ENCODE results near the gene SMPD3. TPM values are rescaled to one million over a fixed set of nuclear protein-coding genes. Genes with fewer than 3 reads are reported as not detected.

Gene SMPD3
- total and polyA plus RNA-seq, 2 of the 8 experiments (the other 6 are each of a cell fraction or from before 2014, with no cell fraction given): 0.39 to 1.3 TPM

DNA sequence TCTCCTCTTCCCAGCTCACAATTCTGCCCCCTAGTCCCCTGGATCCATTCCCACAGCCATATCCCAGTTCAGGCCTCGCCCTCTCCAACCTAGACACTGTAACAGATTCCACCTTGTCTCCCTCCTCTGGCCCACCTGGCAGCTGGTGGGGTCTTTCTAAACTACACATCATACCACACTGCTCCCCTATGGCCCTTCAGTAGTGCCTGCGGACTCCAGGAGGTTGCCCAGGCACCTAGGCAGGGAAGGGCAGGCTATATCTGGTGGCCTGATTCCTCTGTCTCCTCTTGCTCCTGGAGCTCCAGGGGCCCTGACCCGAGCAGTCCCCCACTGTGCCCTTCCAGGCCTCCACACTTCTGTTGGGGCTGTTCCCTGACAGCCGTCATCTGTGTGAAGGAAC, 64.5 kb downstream of the SMPD3 start:
- no peaks in the 10 kb centered on the region for H3K36me3 ChIP-seq (ENCODE audit: control insufficient read depth in 2 of 4, insufficient read depth in 4 of 4, low read length in 3 of 4)
- H4K5ac ChIP-seq (ENCODE audit: insufficient read length, low read depth, low read length): no peak overlapping the region

More for the DNA sequence above, 64.5 kb downstream of the SMPD3 start:
- no peaks in the 10 kb centered on the region for H3K9me3 ChIP-seq (ENCODE audit: insufficient read depth in 2 of 2, low read depth in 1 of 2, low read length in 1 of 2)
- no peak overlapping the region for H3K56ac ChIP-seq (replicated peaks; ENCODE audit: insufficient read length, low read depth, low read length)
- H3K4me1 ChIP-seq (replicated peaks in 1 of 4; ENCODE audit: control insufficient read depth in 3 of 4, insufficient read depth in 4 of 4, low read length in 3 of 4): peaks cover 3 to 28% (median 15%) of the 10 kb centered on the region in 4 experiments
- peak overlapping the region; percentile 53; the same call in 1 of the 2 replicates for H2BK12ac ChIP-seq (ENCODE audit: low read depth, low read length)
- no peak overlapping the region for H2BK120ac ChIP-seq (replicated peaks; ENCODE audit: low read depth, low read length)
- peak overlapping the region; percentile 51; the same call in 1 of the 2 replicates for H3K18ac ChIP-seq (ENCODE audit: extremely low read depth, low read length)
- H3K4me2 ChIP-seq (ENCODE audit: insufficient read depth in 1 of 2, low read depth in 2 of 2, low read length in 2 of 2): no peak overlapping the region
- H2AFZ ChIP-seq (ENCODE audit: low read length): no peak overlapping the region
- no peaks in the 10 kb centered on the region; a peak in 1 of 7 replicates for H3K27me3 ChIP-seq (replicated peaks in 1 of 4; ENCODE audit: control insufficient read depth in 3 of 4, extremely low read depth in 1 of 4, insufficient read depth in 3 of 4, low read length in 3 of 4)
- no peak overlapping the region for H4K8ac ChIP-seq (ENCODE audit: extremely low read depth, insufficient read depth, low read length)
- H3K4ac ChIP-seq (replicated peaks; ENCODE audit: insufficient read length, low read depth, low read length): no peak overlapping the region
- WGBS, 2 experiments (ENCODE audit: extremely low coverage in 1 of 2, insufficient coverage in 1 of 2, insufficient read length in 1 of 2, insufficient replicate concordance in 2 of 2, low coverage in 1 of 2, low lambda C conversion rate in 2 of 2, missing lambda C conversion rate in 1 of 2): 93% methylated on average over 4 of the region's 4 CpGs; no CpG with 5 or more reads in 1 of the 2 experiments
- ChIA-PET CTCF (ENCODE audit: partially characterized antibody) (interaction anchor here (0.9 to 10.6 kb wide), 11 partner anchors 10 to 126 kb away, joined by 3 to 221 read pairs (median 5); no protein-coding TSS in a partner anchor), POLR2A (ENCODE audit: partially characterized antibody) (interaction anchor here (1.2 to 1.6 kb wide), 3 partner anchors 15 to 25 kb away, joined by 4 to 6 read pairs (median 4); no protein-coding TSS in a partner anchor)
- 0 out of 2 replicates have a peak overlapping the region, but pooled peaks have one; percentile 81 for H2BK15ac ChIP-seq (ENCODE audit: low read length)
- no peaks in the 10 kb centered on the region for H3K23me2 ChIP-seq (ENCODE audit: low read depth, low read length)
- H3K14ac ChIP-seq (ENCODE audit: insufficient read length): no peak overlapping the region
- no peak overlapping the region for H3K27ac ChIP-seq (ENCODE audit: low read depth, low read length)
- FAIRE-seq (no peak), DNase-seq (ENCODE audit: low read depth in 1 of 2, low spot score in 2 of 2) (no peak)
- no peak overlapping the region for H3K23ac ChIP-seq (ENCODE audit: insufficient read length)
- H3K9ac ChIP-seq (replicated peaks in 1 of 4; ENCODE audit: extremely low read depth in 1 of 4, low read depth in 3 of 4, low read length in 3 of 4): no peak overlapping the region
- H4K91ac ChIP-seq (replicated peaks; ENCODE audit: insufficient read length, low read length): peak overlapping the region; percentile 25
- H2AK5ac ChIP-seq (ENCODE audit: low read depth, low read length): peak overlapping the region; percentile 94
- no peaks in the 10 kb centered on the region for H3K79me1 ChIP-seq (ENCODE audit: low read depth, low read length)
- H4K20me1 ChIP-seq (replicated peaks in 1 of 2; ENCODE audit: control insufficient read depth in 1 of 2, insufficient read depth in 2 of 2, low read length in 2 of 2): no peaks in the 10 kb centered on the region
- no peak overlapping the region for H3K4me3 ChIP-seq (ENCODE audit: extremely low read depth in 1 of 4, insufficient read depth in 2 of 4, low read depth in 3 of 4, low read length in 4 of 4)
- H3K79me2 ChIP-seq (ENCODE audit: control insufficient read depth in 1 of 2, insufficient read depth in 2 of 2, low read length in 2 of 2): no peaks in the 10 kb centered on the region
- H2BK5ac ChIP-seq (ENCODE audit: low read depth, low read length): peak overlapping the region; percentile 6; the same call in 1 of the 2 replicates
- 0 out of 2 replicates have a peak overlapping the region, but pooled peaks have one; percentile 77 for H2BK20ac ChIP-seq (ENCODE audit: low read length)
